Retinal pigment epithelial cell (primary cell): ENCODE measurements around the gene CFAP70.

Experiments
- DNase-seq: peaks from one replicate; pipeline ENCODE4 v3.0.0-alpha.2; 2010; ENCODE audit warnings: low read depth
- H3K4me3 ChIP-seq: 2 replicates; pipeline ENCODE4 v1.5.1; 2011; ENCODE audit warnings: mild to moderate bottlenecking, low read length, control low read depth, moderate library complexity
- TF ChIP-seq, protein P1 (sequence below): conservative IDR thresholded peaks from 2 replicates; pipeline ENCODE4 v1.5.1; 2011; ENCODE audit warnings: low read depth, low read length, control low read depth, inconsistent platforms

Gene CFAP70

DNA sequence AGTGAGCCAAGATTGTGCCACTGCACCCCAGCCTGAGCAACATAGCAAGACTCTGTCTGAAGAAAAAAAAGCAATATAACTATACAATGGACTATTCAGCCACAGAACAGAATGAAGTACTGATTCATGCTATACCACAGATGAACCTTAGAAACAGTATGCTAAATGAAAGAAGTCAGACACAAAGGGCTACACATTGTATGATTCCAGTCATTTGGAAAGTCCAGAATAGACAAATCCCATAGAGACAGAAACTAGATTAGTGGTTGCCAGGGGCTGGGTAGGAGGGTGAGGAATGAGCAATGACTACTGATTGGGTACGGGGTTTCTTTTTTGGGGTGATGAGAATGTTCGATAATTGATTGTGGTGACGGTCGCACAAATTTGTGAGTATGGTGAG, 9.6 kb upstream of the CFAP70 start:
- TF ChIP-seq, protein P1, sequence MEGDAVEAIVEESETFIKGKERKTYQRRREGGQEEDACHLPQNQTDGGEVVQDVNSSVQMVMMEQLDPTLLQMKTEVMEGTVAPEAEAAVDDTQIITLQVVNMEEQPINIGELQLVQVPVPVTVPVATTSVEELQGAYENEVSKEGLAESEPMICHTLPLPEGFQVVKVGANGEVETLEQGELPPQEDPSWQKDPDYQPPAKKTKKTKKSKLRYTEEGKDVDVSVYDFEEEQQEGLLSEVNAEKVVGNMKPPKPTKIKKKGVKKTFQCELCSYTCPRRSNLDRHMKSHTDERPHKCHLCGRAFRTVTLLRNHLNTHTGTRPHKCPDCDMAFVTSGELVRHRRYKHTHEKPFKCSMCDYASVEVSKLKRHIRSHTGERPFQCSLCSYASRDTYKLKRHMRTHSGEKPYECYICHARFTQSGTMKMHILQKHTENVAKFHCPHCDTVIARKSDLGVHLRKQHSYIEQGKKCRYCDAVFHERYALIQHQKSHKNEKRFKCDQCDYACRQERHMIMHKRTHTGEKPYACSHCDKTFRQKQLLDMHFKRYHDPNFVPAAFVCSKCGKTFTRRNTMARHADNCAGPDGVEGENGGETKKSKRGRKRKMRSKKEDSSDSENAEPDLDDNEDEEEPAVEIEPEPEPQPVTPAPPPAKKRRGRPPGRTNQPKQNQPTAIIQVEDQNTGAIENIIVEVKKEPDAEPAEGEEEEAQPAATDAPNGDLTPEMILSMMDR, result no peak
- no peak overlapping the region for H3K4me3 ChIP-seq
- no peak for DNase-seq

DNA sequence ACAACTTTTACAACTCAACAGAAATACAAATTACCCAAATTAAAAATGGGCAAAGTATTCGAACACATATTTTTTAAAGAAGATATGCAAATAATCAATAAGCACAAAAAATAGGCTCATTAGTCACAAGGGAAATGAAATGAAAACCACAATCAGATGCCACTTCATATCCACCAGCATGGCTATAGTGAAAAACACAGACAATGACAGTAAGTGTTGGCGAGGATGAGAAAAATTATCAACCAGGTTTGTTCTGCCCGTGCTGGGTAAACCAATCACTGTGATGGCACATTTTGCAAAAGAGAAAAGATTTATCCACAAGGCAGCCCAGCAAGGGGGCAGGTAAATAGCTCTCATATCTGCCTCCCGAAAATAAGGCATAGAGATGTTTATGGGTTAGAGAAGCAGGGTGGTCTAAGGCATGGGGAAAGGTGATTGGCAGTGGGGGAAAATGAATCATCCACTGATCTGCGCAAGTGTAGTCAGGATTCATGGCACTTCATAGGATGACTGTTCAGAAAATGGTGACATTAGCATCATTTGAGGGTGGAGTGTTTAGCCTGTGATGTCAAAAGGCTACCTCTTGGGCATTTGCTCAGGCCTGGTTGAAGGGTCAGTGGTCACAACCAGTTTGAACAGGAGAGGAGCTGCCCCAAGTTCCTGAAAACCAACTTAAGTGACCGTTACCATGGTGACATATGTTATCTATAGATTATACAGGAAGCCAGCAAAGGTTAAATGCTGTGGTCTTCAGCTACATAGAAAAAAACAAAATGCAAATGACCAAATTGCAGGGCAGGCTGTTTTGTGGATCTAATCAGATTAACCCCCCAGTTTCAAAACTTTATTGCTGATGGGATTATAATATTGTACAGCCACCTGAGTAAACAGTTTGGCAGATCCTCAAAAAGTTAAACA, 8.0 kb upstream of the CFAP70 start:
- no peak overlapping the region for H3K4me3 ChIP-seq
- DNase-seq, result no peak

GRCh38 chr10:73364964-73365363, 6.3 kb upstream of the CFAP70 start:
- TF ChIP-seq, protein P1, result no peak
- DNase-seq, result no peak
- H3K4me3 ChIP-seq, result no peak overlapping the region

More for the DNA sequence above, 8.0 kb upstream of the CFAP70 start:
- TF ChIP-seq, protein P1, result no peak

- H3K4me3 ChIP-seq, result no peak overlapping the region
- no peak for DNase-seq
- TF ChIP-seq, protein P1, result no peak
Measured at GRCh38 chr10:73359492-73359891, 828 bp upstream of the CFAP70 start.

- TF ChIP-seq, protein P1, result no peak
- H3K4me3 ChIP-seq, result peak overlapping the region; percentile 89
- DNase-seq, result no peak
Measured at GRCh38 chr10:73357821-73358220, 843 bp downstream of the CFAP70 start.

- H3K4me3 ChIP-seq, result no peak overlapping the region
- DNase-seq, result no peak
- TF ChIP-seq, protein P1, result no peak
Measured at GRCh38 chr10:73357166-73357565, 1.5 kb downstream of the CFAP70 start.

DNA sequence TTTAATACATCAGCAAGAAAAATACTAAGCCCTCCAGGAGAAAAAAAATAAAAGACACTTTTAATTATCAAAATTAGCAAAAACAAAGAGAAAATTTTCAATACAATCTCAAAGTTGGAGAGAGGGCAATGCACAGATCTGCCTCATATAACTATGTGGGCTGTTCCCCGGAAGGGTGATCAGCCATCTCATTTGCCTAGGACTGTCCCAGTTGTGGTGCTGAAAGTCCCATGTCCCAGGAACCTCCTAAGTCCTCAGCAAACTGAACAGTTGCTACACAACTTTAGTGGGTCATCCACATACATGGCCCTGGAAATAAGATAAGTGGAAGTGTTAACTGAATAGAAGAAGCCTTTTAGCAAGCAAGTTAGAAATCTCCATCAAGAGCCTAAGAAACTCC, 14.4 kb downstream of the CFAP70 start:
- H3K4me3 ChIP-seq, result no peak overlapping the region
- TF ChIP-seq, protein P1, result no peak
- no peak for DNase-seq
